Fibroblast of lung (primary cell): ENCODE results near the gene ZNF41. TPM values are rescaled to one million over a fixed set of nuclear protein-coding genes. Genes with fewer than 3 reads are reported as not detected.
A peak's percentile ranks its signal among the peaks of the same experiment; 100 is the strongest.
"Not testable (repeated sequence)": the region's sequence is repeated elsewhere in the genome, so short reads cannot be mapped to it uniquely, and the experiment has no call there.

Source experiments
- DNase-seq, 2 donors: peaks; one replicate each; pipeline versions ENCODE4 v3.0.0 to v3.0.0-alpha.2; 2010; ENCODE audit warnings: low read depth in 2 of 2
- H2AFZ ChIP-seq: 2 replicates; pipeline ENCODE4 v1.5.1; 2012; ENCODE audit warnings: low read length, control low read depth, inconsistent platforms
- H3K27ac ChIP-seq: 2 replicates; pipeline ENCODE4 v1.5.1; 2011; ENCODE audit warnings: low read length, control low read depth; ENCODE audit not compliant: insufficient read depth
- H3K27me3 ChIP-seq: 2 replicates; pipeline ENCODE4 v1.5.1; 2011; ENCODE audit warnings: mild to moderate bottlenecking, low read length; ENCODE audit not compliant: control insufficient read depth, insufficient read depth
- H3K36me3 ChIP-seq: 2 replicates; pipeline ENCODE4 v1.5.1; 2011; ENCODE audit warnings: low read length; ENCODE audit not compliant: control insufficient read depth, insufficient read depth
- H3K4me1 ChIP-seq: 2 replicates; pipeline ENCODE4 v1.5.1; 2011; ENCODE audit warnings: low read length; ENCODE audit not compliant: control insufficient read depth, insufficient read depth; ENCODE audit errors: extremely low read depth
- H3K4me2 ChIP-seq: 2 replicates; pipeline ENCODE4 v1.5.1; 2011; ENCODE audit warnings: low read length, control low read depth; ENCODE audit not compliant: insufficient read depth; ENCODE audit errors: extremely low read depth
- H3K4me3 ChIP-seq, 4 experiments: fragments of 200-600 bp in 1 of 4; sonication (generic) in 1 of 4; replicated peaks in 1 of 4; 2 replicates each; pipeline ENCODE4 v1.5.1; 2011 to 2016; ENCODE audit warnings: low read length in 4 of 4, low read depth in 3 of 4, mild to moderate bottlenecking in 3 of 4, control low read depth in 2 of 4, inconsistent platforms in 1 of 4, mixed read lengths in 1 of 4; ENCODE audit not compliant: insufficient read depth in 1 of 4; ENCODE audit errors: control extremely low read depth in 1 of 4
- H3K79me2 ChIP-seq: 2 replicates; pipeline ENCODE4 v1.5.1; 2012; ENCODE audit warnings: mild to moderate bottlenecking, low read length, inconsistent platforms; ENCODE audit not compliant: control insufficient read depth, insufficient read depth
- H3K9ac ChIP-seq: 2 replicates; pipeline ENCODE4 v1.5.1; 2011; ENCODE audit warnings: mild to moderate bottlenecking, low read length, control low read depth; ENCODE audit not compliant: insufficient read depth
- H3K9me3 ChIP-seq: 2 replicates; pipeline ENCODE4 v1.5.1; 2012; ENCODE audit warnings: low read depth, low read length; ENCODE audit not compliant: control insufficient read depth, insufficient read depth
- H4K20me1 ChIP-seq: 2 replicates; pipeline ENCODE4 v1.5.1; 2011; ENCODE audit warnings: low read length; ENCODE audit not compliant: control insufficient read depth, insufficient read depth; ENCODE audit errors: extremely low read depth
- EZH2 ChIP-seq: IDR thresholded peaks from 2 replicates; pipeline ENCODE4 v1.5.1; 2012; ENCODE audit warnings: low read length, control low read depth, mild to moderate bottlenecking; ENCODE audit errors: missing control alignments
- polyA plus RNA-seq, 2 donors: library from polyadenylated mRNA; depleted of rRNA in 1 of 2; stranded (reverse) in 1 of 2; unstranded in 1 of 2; fragments of >200 nt; gene quantifications; 2 replicates each; pipeline ENCODE4 v1.2.1, GENCODE V29; 2011 to 2012; ENCODE audit warnings: missing spikeins in 1 of 2
- total RNA-seq: library from RNA; depleted of rRNA; stranded (reverse); fragments of >200 nt; gene quantifications from 2 replicates; pipeline ENCODE4 v1.2.1, GENCODE V29; 2014
- TF ChIP-seq, protein P1 (sequence below), 2 donors: IDR thresholded peaks in 1 of 2; conservative IDR thresholded peaks in 1 of 2; 1 replicate in 1 of 2; 2 replicates in 1 of 2; pipeline ENCODE4 v1.5.1; 2011 to 2012; ENCODE audit warnings: low read length in 2 of 2, control low read depth in 1 of 2, inconsistent platforms in 1 of 2, low read depth in 1 of 2, mild to moderate bottlenecking in 1 of 2

ZNF41 gene
- total and polyA plus RNA-seq, 2 donors (not counting 1 experiment from before 2014, with no cell fraction given), result 5.3 to 6.6 TPM

DNA sequence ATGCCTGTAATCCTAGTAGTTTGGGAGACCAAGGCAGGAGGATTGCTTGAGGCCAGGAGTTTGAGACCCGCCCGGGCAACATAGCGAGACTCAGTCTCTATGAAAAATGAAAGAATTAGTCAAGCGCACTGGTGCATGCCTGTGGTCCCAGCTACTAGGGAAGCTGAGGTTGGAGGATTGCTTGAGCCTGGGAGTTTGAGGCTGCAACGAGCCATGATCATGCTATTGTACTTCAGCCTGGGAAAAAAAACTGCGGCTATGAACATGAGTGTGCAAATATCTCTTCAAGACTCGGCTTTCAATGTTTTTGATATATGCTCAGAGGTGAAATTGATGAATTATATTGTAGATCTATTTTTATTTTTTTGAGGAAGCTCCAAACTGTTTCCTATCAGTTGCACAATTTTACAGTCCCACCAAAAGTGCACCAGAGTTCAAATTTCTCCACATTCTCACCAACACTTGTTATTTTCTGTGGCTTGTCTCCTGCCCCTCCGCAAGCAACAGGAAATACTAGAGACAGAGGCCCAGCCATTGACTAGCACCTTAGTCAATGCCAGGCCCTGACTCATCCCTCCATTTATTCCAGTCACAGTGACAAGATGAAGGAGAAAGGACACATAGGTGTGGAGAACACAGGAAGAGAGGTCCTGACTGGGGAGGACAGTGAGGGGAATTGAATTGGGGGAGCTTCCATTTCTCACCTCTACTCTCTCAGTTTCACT, 33.1 kb upstream of the ZNF41 start:
- peak; percentile 58 to 84 for DNase-seq
- no peak overlapping the region for H3K4me2 ChIP-seq

DNA sequence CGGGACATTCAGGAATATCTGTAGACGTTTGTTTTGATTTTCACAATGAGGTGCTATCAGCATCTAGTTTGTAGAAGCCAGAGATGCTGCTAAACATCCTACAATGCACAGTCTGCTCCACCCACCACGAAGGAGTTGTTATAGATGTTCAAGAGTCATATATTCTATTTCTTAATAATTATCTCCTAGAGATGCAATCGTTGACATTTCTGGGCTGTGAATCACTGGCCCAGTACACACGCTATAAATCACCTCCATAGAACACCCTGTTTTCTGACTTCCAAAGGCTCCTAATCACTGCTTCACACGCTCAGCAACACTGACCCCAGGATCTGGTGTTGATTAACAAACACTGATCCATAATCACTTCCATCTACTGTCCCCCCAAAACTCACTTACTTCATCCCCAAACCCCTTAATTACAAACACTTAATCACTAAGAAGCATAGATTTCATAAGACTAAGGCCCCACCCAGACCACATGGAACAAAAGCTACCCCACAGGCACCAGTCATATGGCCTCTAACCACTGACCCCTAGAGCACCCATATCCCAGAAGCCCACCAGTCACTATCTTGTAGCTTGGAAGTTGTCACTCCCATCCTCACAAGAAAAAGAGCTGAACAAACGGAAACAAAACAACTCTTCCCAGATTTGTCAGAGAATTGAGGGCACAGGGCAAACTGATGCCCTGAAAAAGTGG, 31.7 kb upstream of the ZNF41 start:
- Histone ChIP-seq H3K9ac (no peak overlapping the region), H3K27ac (no peak overlapping the region), H3K27me3 (no peaks in the 10 kb centered on the region), H3K9me3 (no peaks in the 10 kb centered on the region), H3K4me2 (no peak overlapping the region), H3K4me3 (no peak overlapping the region), H3K36me3 (no peaks in the 10 kb centered on the region), H2AFZ (no peak overlapping the region), H3K79me2 (no peaks in the 10 kb centered on the region), H3K4me1 (no peaks in the 10 kb centered on the region), H4K20me1 (no peaks in the 10 kb centered on the region)
- TF ChIP-seq, protein P1, sequence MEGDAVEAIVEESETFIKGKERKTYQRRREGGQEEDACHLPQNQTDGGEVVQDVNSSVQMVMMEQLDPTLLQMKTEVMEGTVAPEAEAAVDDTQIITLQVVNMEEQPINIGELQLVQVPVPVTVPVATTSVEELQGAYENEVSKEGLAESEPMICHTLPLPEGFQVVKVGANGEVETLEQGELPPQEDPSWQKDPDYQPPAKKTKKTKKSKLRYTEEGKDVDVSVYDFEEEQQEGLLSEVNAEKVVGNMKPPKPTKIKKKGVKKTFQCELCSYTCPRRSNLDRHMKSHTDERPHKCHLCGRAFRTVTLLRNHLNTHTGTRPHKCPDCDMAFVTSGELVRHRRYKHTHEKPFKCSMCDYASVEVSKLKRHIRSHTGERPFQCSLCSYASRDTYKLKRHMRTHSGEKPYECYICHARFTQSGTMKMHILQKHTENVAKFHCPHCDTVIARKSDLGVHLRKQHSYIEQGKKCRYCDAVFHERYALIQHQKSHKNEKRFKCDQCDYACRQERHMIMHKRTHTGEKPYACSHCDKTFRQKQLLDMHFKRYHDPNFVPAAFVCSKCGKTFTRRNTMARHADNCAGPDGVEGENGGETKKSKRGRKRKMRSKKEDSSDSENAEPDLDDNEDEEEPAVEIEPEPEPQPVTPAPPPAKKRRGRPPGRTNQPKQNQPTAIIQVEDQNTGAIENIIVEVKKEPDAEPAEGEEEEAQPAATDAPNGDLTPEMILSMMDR (conservative IDR thresholded peaks at IDR 0.05 in 1 of 2, IDR thresholded peaks at IDR 0.05 in 1 of 2; ENCODE audit: low read depth in 1 of 2, low read length in 2 of 2), result no peak
- no peak for TF ChIP-seq EZH2
- peak; percentile 64 to 68 for DNase-seq

More for the DNA sequence above, 33.1 kb upstream of the ZNF41 start:
- H3K27me3 ChIP-seq, result no peaks in the 10 kb centered on the region
- no peak overlapping the region for H2AFZ ChIP-seq
- no peaks in the 10 kb centered on the region for H3K79me2 ChIP-seq
- H3K4me1 ChIP-seq, result no peaks in the 10 kb centered on the region
- no peaks in the 10 kb centered on the region for H3K36me3 ChIP-seq
- H3K27ac ChIP-seq, result no peak overlapping the region
- H3K9ac ChIP-seq, result no peak overlapping the region
- H3K9me3 ChIP-seq, result no peaks in the 10 kb centered on the region
- no peaks in the 10 kb centered on the region for H4K20me1 ChIP-seq
- no peak overlapping the region for H3K4me3 ChIP-seq
- TF ChIP-seq, protein P1 (conservative IDR thresholded peaks at IDR 0.05 in 1 of 2, IDR thresholded peaks at IDR 0.05 in 1 of 2; ENCODE audit: low read depth in 1 of 2, low read length in 2 of 2), result no peak
- no peak for TF ChIP-seq EZH2

DNA sequence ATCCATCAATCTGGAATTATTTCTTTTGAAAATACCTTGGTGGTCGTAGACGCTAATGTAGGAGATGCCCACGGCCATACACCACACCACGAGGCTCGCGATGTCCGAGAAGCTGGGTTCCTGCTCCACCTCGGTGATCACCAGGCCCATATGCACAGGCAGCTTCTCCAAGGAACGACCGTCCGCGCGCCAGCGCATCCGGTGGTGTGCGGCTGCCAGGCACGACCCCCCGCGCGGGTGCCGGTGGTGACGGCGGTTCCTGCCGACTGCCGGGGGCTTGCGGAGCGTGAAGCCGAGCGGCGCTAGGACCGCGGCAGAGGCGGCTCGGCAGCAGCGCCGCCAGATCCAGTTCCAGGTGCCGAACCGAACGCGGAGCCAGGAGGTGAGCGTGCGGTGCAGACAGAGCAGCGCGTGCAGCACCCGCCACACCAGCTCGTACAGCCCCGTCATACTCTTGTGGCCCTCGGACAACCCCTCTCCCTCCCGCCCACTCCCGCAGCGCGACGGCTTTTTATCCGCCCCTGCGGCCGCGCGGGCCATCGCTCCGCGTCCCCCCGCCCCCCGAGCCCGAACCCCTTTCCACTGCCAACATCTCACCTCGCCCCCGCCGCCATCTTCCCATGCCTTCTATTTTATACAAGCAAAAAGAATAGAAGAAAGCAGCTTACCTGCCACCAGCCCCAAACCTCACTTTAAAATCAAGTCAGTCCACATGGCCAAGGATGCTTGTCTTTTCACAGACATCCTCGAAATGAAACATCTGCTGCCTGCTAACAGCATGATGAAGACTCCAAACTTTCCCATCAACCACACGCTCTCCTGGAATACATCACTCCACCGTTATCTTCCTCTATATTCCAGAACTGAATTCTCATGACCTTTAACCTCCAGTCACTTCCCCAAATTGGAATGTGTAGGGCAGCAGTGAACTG, 30.3 kb upstream of the ZNF41 start:
- not testable (repeated sequence) for H2AFZ ChIP-seq, H3K4me1 ChIP-seq, H3K79me2 ChIP-seq, H3K27me3 ChIP-seq, H3K9me3 ChIP-seq, H3K4me2 ChIP-seq, H4K20me1 ChIP-seq, H3K27ac ChIP-seq, H3K9ac ChIP-seq, H3K36me3 ChIP-seq
- H3K4me3 ChIP-seq, result peak overlapping the region in 2 of 4 experiments; percentile 40 to 53
- peak in 1 of 2 donors; percentile 22 for DNase-seq

DNA sequence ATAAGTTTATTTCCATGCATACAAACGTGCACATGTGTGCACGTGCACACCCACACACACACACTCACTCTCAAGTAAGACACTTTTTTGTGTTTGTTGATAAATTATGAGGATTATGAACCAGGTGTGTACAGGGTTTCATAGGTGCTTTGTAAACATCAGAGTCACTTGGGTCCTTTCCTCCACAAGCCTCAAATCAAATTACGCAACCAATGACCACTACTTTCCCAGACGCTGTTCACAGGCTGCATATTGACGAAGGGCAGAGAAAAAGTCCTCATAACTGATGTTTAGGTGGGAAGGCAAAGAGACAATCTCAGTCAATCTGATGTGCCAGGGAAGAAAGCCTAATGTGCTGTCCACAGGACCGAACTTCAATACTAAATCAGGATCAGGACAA, 29.4 kb upstream of the ZNF41 start:
- not testable (repeated sequence) for H3K79me2 ChIP-seq, DNase-seq, H4K20me1 ChIP-seq, H3K9ac ChIP-seq, H3K4me1 ChIP-seq, H3K9me3 ChIP-seq, H2AFZ ChIP-seq, H3K36me3 ChIP-seq, H3K4me2 ChIP-seq, H3K27me3 ChIP-seq, H3K27ac ChIP-seq
- H3K4me3 ChIP-seq, result peak overlapping the region in 1 of 4 experiments; percentile 24
